T-helper 17 cell (primary cell): Measurements from ENCODE around the gene TACC2. TPM values are rescaled to one million over a fixed set of nuclear protein-coding genes. Genes with fewer than 3 reads are reported as not detected.
"Not testable (repeated sequence)": the region's sequence is repeated elsewhere in the genome, so short reads cannot be mapped to it uniquely, and the experiment has no call there.

Source experiments
- ATAC-seq: fragments of 150-1000 bp; cut with Tn5 transposase; 2 replicates; pipeline ENCODE4 v1.10.0; 2021; ENCODE audit warnings: mild to moderate bottlenecking, moderate library complexity
- DNase-seq, 3 donors: peaks; one replicate each; pipeline versions ENCODE4 v3.0.0 to v3.0.0-alpha.2; 2020 to 2021
- H3K9me3 ChIP-seq: one replicate; pipeline ENCODE4 v1.7.0; 2013; ENCODE audit warnings: low read length, mild to moderate bottlenecking; ENCODE audit not compliant: control insufficient read depth, poor library complexity, severe bottlenecking
- H3K27ac Mint-ChIP-seq: one replicate; pipeline ENCODE4 v1.8.0; 2022; ENCODE audit warnings: mild to moderate bottlenecking, moderate library complexity, mixed read lengths
- H3K27me3 Mint-ChIP-seq: one replicate; pipeline ENCODE4 v1.8.0; 2022; ENCODE audit warnings: mixed read lengths
- H3K36me3 Mint-ChIP-seq: one replicate; pipeline ENCODE4 v1.8.0; 2022; ENCODE audit warnings: low read depth, mixed read lengths
- H3K4me1 Mint-ChIP-seq: one replicate; pipeline ENCODE4 v1.8.0; 2022; ENCODE audit warnings: mild to moderate bottlenecking, mixed read lengths
- H3K4me3 Mint-ChIP-seq: one replicate; pipeline ENCODE4 v1.8.0; 2022; ENCODE audit warnings: mild to moderate bottlenecking, moderate library complexity, mixed read lengths
- total RNA-seq, 4 donors: library from RNA in 2 of 4; stranded (reverse) in 2 of 4; gene quantifications; one replicate each; pipeline ENCODE4 v1.2.3 and lab custom pipeline; 2022 to 2026

Gene TACC2
- total RNA-seq, 2 donors from 2014 or later: not detected

DNA sequence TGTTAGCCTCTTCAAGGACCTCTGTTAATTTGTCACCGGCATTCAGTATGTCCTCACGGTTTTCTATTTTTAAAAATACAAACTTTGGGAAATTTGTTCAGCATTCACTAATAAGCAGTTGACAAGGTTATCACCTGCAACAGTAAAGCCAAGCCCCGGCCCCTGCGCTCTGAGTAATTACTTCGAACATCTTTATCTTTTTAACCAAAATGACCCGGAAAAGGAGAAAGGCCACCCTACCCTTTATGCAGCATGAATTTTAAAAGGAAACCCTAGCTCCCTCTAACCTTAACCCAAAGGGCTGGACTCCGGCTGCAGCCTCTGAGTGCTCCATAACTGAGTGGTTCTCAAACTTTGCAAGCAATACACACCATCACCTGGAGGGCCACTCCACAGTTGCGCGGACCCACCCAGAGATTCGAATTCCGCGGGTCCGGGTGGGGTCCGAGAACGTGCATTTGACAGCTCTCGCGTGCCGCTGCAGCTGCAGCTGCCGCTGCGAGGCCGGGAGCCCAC lies 14.9 kb upstream of the TACC2 start:
- peak; percentile 11 for ATAC-seq
- Mint-ChIP-seq H3K27ac (no peak overlapping the region), H3K4me1 (peaks cover 14% of the 10 kb centered on the region), H3K27me3 (no peaks in the 10 kb centered on the region), H3K4me3 (peak overlapping the region; percentile 81), H3K36me3 (no peaks in the 10 kb centered on the region)
- no peaks in the 10 kb centered on the region for H3K9me3 ChIP-seq
- no peak for DNase-seq

DNA sequence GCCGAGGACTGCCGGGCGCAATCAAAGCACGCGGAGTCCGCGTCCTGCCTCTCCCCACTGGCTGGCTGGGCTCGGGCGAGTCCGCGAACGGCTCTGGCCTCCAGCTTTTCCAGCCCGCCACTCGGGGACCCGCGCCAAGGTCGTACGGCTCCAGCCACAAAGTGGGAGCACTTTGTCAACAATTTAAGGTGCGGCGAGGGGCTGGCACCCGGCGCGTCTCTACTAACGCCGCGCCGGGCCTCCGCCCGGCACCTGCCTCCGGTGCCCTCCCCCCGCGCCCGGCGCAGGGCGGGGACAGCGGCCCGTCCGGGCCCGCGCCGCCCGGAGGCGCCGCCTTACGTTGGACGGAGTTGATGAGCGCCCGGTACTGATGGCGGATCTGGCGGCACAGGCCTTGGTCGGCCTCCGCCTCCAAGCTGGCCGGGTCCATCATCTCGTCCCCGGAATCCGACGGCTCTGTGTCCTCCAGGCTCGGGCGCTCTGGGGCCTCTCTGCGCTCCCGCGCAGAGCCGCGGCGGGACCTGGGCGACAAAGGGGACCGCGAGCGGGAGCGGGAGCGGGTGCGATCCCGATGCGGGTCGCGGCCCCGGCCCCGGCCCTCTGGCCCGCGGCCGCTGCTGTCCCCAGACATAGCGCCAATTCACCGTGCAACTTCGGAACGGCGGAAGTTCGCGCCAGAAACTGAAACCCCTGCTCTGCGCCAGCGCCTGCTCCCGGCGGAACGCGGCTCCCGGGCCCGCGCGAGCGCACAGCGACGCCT lies 14.2 kb upstream of the TACC2 start, which contains the start of gene NSMCE4A:
NSMCE4A (minus strand) TSS at position 683 of the 760 bp plus-strand sequence; CDS start at position 631, 52 bp downstream.
- no peaks in the 10 kb centered on the region for H3K9me3 ChIP-seq
- no peaks in the 10 kb centered on the region for H3K27me3 Mint-ChIP-seq
- peak; percentile 87 for ATAC-seq
- H3K4me3 Mint-ChIP-seq: peak within 1 kb of the TSS; percentile 81
- DNase-seq: peak; percentile 44 to 63 (median 50)
- peak within 1 kb of the TSS; percentile 14 for H3K27ac Mint-ChIP-seq
- peaks cover 14% of the 10 kb centered on the region for H3K4me1 Mint-ChIP-seq
- no peaks in the 10 kb centered on the region for H3K36me3 Mint-ChIP-seq

DNA sequence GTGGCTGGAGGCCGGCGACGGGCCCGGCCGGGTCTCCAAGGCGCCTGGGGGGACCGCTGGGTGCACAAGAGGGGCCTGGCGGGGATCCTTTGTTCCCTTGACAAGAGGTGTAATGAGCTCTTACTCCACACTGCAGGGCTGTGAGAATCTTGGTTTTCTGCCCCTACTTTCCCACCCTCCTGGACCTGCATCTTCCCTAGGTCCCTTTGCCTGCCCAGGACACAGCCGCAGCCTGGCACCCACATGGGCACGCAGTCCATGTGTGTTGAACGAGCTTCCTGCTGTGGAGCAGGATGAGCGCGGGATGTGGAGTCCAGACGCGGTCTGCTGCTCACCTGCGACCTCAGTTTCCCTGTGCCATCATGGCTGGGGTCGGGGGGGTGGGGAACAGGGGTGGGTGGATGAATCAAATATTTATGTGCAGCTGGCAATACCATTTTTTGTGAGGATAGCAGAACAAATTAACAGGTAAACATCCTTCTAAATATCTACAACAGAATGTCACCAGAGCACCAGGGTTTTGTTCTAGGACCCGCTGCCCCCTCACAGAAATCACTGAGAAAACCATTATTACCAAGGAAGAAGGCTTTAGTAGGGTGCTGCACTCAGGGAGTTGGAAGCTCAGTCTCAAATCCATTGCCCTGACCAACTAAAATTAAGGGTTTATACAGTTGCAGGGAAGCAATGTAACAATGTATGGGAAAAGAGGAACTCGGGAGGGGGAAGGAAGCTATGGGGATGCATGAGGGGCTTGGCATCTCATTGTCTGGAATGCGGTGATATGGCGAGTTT lies 13.5 kb upstream of the TACC2 start:
- Mint-ChIP-seq H3K36me3 (no peaks in the 10 kb centered on the region), H3K27ac (peak overlapping the region; percentile 14), H3K4me3 (peak overlapping the region; percentile 81), H3K27me3 (no peaks in the 10 kb centered on the region), H3K4me1 (peaks cover 14% of the 10 kb centered on the region)
- H3K9me3 ChIP-seq: no peaks in the 10 kb centered on the region
- peak; percentile 5 for ATAC-seq
- no peak for DNase-seq

DNA sequence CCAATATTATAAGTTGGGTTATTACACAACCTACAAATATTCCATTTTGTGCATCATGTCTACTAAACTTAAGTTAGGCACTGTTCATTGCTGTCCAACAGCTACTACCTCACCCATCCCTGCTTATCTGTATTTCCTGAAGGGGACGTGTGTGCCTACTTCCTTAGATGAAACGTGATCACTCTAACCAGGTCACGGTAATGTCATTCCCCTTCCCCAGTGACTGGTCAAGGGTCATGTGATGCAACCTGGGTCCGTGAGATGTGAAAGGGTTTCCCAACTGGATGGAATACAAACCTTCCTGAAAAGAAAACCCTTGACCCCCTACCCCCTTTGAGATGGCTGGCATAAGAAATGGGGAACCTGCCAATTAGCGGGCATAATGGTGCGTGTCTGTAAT lies 12.4 kb upstream of the TACC2 start:
- H3K27me3 Mint-ChIP-seq: no peaks in the 10 kb centered on the region

DNA sequence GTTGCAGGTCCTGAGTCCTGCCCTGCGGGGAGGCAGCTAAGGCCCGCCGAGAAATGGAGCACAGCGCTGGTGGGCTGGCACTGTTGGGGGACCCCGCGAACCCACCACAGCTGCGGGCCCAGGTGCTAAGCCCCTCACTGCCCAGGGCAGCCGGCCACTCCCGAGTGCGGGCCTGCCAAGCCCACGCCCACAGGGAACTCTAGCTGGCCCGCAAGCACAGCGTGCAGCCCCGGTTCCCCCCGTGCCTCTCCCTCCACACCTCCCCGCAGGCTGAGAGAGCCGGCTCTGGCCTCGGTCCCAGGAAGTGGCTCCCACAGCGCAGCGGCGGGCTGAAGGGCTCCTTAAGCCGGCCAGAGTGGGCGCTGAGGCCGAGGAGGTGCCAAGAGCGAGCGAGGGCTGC lies 10.5 kb upstream of the TACC2 start:
- H3K36me3 Mint-ChIP-seq: no peaks in the 10 kb centered on the region
- no peak overlapping the region for H3K27ac Mint-ChIP-seq
- H3K9me3 ChIP-seq: no peaks in the 10 kb centered on the region
- peaks cover 1% of the 10 kb centered on the region for H3K4me1 Mint-ChIP-seq
- DNase-seq (no peak), ATAC-seq (no peak)
- H3K4me3 Mint-ChIP-seq: no peak overlapping the region
- no peaks in the 10 kb centered on the region for H3K27me3 Mint-ChIP-seq

More for the DNA sequence above, 12.4 kb upstream of the TACC2 start:
- H3K4me1 Mint-ChIP-seq: peaks cover 12% of the 10 kb centered on the region
- H3K27ac Mint-ChIP-seq: no peak overlapping the region
- ATAC-seq (no peak), DNase-seq (no peak)
- H3K4me3 Mint-ChIP-seq: peak overlapping the region; percentile 7
- H3K9me3 ChIP-seq: no peaks in the 10 kb centered on the region
- no peaks in the 10 kb centered on the region for H3K36me3 Mint-ChIP-seq

DNA sequence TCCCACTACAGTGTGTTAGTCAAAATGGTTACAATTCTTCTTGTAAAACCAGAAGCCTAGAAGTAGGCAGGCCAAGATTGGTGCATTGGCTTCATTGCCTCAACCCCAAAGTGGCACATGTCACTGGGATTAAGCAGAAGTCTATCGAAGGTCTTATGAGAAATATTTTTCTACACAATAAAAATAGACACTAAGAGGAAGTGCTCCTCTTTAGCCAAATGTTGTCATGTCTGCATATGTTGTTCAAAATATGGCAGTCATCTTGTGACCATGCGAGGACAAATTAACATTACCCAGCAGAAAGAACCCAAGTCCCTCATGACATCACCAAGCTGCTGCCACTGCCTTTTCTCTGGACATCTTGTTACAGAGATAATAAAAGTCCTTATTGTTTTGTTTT lies 7.6 kb upstream of the TACC2 start:
- no peak for ATAC-seq
- H3K36me3 Mint-ChIP-seq: no peaks in the 10 kb centered on the region
- DNase-seq: no peak
- H3K27ac Mint-ChIP-seq: no peak overlapping the region
- H3K9me3 ChIP-seq: no peaks in the 10 kb centered on the region
- H3K27me3 Mint-ChIP-seq: no peaks in the 10 kb centered on the region
- H3K4me3 Mint-ChIP-seq: no peak overlapping the region
- no peaks in the 10 kb centered on the region for H3K4me1 Mint-ChIP-seq

DNA sequence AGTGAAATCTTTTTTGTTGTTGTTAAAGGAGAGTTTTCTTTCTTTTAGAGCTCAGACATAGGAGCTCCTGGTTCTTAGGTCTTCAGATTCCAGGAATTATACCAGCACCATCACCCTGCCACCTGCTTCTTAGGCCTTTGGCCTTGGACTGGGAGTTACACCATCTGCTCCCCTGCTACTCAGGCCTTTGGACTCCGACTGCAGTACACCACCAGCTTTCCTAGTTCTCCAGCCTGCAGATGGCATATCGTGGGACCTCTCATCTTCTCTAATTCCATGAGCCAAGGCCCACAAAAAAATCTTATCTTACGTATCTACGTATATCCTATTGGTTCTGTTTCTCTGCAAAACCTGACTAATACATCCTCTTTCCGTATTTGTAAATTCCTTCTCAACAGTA lies 5.1 kb upstream of the TACC2 start:
- Mint-ChIP-seq H3K36me3 (no peaks in the 10 kb centered on the region), H3K4me3 (no peak overlapping the region), H3K4me1 (no peaks in the 10 kb centered on the region), H3K27ac (no peak overlapping the region), H3K27me3 (peaks cover 12% of the 10 kb centered on the region)
- no peak for DNase-seq
- H3K9me3 ChIP-seq: no peaks in the 10 kb centered on the region
- ATAC-seq: no peak

DNA sequence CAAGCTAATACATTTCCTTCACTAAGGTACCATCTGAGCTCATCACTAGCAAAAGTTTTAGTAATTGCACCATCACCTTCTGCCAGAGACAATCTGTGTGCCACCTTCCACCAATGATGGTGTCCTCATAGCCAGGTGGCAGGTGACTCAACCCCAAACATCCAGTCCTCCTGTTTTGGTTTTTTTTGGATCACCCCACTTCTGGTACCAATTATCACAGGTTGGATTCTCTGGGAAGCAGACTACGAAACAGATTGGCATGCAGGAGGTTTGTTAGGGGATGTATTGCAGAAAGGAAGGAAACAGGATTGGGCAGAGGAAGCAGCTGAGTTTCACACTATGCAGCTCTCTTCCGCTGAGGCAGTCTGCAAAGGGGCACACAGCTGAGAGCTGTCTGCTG lies 4.5 kb upstream of the TACC2 start:
- no peaks in the 10 kb centered on the region for H3K4me1 Mint-ChIP-seq
- no peaks in the 10 kb centered on the region for H3K36me3 Mint-ChIP-seq
- no peak overlapping the region for H3K27ac Mint-ChIP-seq
- H3K9me3 ChIP-seq: no peaks in the 10 kb centered on the region
- H3K27me3 Mint-ChIP-seq: peaks cover 12% of the 10 kb centered on the region
- DNase-seq (no peak), ATAC-seq (no peak)
- no peak overlapping the region for H3K4me3 Mint-ChIP-seq

DNA sequence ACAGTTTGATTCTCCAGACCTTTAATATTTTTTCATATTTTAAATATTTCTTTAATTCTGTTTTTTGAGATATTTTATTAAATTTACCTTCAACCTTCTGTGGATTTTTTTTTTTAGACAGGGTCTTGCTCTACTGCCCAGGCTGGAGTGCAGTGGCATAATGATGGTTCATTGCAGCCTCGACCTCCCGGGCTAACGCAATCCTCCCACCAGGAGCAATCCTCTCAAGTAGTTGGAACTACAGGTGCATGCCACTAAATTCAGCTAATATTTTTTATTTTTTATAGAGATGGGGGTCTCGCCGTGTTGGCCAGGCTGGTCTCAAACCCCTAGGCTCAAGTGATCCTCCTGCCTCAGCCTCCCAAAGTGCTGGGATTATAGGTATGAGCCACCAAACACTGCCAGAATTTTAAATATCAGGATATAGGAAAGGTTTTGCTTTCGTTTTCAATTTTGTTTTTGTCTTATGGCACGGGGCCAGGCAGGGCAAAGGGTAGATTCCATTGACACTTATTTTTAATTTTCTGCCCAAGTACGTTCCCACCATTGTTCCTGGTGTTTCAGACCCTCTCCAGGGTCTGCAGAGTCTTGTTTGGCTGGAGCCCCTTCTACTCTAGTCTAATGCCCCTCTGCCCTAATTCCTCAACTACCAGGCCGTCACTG lies 1.2 kb downstream of the TACC2 start:
- Mint-ChIP-seq H3K4me1 (no peaks in the 10 kb centered on the region), H3K36me3 (no peaks in the 10 kb centered on the region), H3K27ac (no peak overlapping the region), H3K4me3 (no peak overlapping the region), H3K27me3 (peaks cover 29% of the 10 kb centered on the region)
- no peaks in the 10 kb centered on the region for H3K9me3 ChIP-seq
- ATAC-seq (no peak), DNase-seq (no peak)

DNA sequence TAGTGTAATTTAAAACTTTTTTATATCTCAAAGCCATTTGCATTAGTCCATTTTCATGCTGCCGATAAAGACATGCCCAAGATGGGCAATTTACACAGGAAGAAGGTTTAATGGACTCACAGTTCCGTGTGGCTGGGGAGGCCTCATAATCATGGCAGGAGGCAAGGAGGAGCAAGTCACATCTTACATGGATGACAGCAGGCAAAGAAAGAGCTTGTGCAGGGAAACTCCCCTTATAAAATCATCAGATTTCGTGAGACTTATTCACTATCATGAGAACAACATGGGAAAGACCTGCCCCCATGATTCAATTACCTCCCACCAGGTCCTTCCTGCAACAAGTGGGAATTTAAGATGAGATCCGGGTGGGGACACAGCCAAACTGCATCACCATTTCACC lies 2.8 kb downstream of the TACC2 start:
- not testable (repeated sequence) for H3K4me3 Mint-ChIP-seq, H3K27ac Mint-ChIP-seq, H3K9me3 ChIP-seq, DNase-seq, H3K4me1 Mint-ChIP-seq, H3K36me3 Mint-ChIP-seq, ATAC-seq
- peaks cover 39% of the 10 kb centered on the region for H3K27me3 Mint-ChIP-seq

DNA sequence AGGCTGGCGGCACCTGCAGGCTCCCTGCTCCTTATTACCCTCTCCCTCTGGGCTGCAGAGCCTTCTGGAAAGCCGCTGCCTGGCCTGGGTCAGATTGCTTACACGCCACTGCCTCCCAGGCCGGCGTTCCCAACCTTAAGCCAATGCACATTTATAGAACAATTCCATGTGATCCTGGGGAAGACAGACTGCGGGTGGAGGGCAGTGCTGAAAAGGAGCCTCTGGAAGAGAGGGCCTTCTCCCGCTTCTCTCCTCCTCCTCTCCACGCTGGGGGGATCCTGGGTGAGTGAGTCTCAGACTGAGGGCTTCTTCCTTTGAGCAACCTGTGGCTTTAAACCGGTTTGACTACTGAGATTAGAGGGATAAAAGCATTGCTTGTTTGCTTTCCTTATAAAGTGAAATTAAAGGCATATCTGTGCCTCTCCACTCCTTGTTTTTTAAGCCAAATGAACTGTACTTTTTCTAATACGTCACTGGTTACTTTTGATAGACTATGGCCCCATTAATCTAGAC lies 5.5 kb downstream of the TACC2 start:
- Mint-ChIP-seq H3K27ac (no peak overlapping the region), H3K4me1 (no peaks in the 10 kb centered on the region), H3K27me3 (peaks cover 36% of the 10 kb centered on the region), H3K4me3 (no peak overlapping the region), H3K36me3 (no peaks in the 10 kb centered on the region)
- no peaks in the 10 kb centered on the region for H3K9me3 ChIP-seq
- ATAC-seq (no peak), DNase-seq (no peak)

DNA sequence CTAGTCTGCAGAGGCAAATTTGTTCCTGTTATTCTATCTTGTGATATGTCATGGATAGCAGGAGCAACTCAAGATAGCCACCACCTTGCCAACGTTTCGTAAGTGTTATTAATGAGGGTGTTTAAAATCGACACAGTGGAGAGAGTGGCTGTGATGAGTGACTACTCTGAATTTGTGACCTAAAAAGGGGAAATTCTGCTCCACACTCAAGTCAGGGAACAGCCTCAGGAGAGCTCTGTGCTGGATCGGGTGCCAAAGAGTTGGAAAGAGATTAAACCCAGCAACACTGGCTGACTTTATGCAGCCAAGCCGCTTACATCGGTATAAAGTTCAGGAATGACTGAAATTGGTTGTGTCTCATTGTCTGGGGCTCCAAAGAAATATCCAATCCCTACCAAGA lies 9.5 kb downstream of the TACC2 start:
- H3K27ac Mint-ChIP-seq: no peak overlapping the region
- DNase-seq (no peak), ATAC-seq (no peak)
- no peaks in the 10 kb centered on the region for H3K36me3 Mint-ChIP-seq
- peaks cover 2% of the 10 kb centered on the region for H3K9me3 ChIP-seq
- H3K4me3 Mint-ChIP-seq: no peak overlapping the region
- peaks cover 36% of the 10 kb centered on the region for H3K27me3 Mint-ChIP-seq
- no peaks in the 10 kb centered on the region for H3K4me1 Mint-ChIP-seq

DNA sequence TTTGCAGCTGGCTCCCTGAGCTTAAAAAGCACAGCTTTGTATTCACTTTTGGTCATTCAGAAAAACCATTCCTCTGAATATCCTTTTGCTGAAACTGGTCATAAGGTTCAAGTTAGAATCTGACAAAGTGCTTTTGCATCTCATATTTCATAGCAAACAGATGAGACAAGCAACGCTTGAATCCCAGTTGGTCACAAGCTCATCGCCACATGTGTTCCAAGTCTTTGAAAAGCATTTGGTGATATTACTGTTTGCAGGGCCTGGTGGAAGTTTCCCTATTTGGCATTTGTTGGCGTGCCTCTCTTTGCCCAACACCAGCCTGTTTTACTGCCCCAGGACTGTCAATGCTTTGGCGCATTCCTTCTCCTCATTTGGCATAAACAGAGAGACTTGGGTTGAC lies 10.3 kb downstream of the TACC2 start:
- H3K27ac Mint-ChIP-seq: no peak overlapping the region

More for the DNA sequence above, 10.3 kb downstream of the TACC2 start:
- no peak for ATAC-seq
- no peaks in the 10 kb centered on the region for H3K36me3 Mint-ChIP-seq
- H3K4me3 Mint-ChIP-seq: no peak overlapping the region
- DNase-seq: no peak
- no peaks in the 10 kb centered on the region for H3K4me1 Mint-ChIP-seq
- H3K9me3 ChIP-seq: peaks cover 2% of the 10 kb centered on the region
- peaks cover 28% of the 10 kb centered on the region for H3K27me3 Mint-ChIP-seq
